IPS-18a (cell line): ENCODE measurements around the gene ARHGAP10.

Source experiments
- H3K27ac ChIP-seq: one replicate; pipeline ENCODE4 v1.5.1; 2013; ENCODE audit warnings: low read length
- H3K27me3 ChIP-seq: one replicate; pipeline ENCODE4 v1.6.1; 2013; ENCODE audit warnings: mild to moderate bottlenecking, low read length; ENCODE audit not compliant: control insufficient read depth, insufficient read depth
- H3K36me3 ChIP-seq: one replicate; pipeline ENCODE4 v1.6.1; 2013; ENCODE audit warnings: low read depth, low read length; ENCODE audit not compliant: control insufficient read depth
- H3K4me1 ChIP-seq: one replicate; pipeline ENCODE4 v1.6.1; 2013; ENCODE audit warnings: low read depth, low read length; ENCODE audit not compliant: control insufficient read depth
- H3K4me3 ChIP-seq: one replicate; pipeline ENCODE4 v1.5.1; 2013; ENCODE audit warnings: low read length
- H3K9ac ChIP-seq: one replicate; pipeline ENCODE4 v1.6.1; 2013; ENCODE audit warnings: mild to moderate bottlenecking, low read length, moderate library complexity
- H3K9me3 ChIP-seq: one replicate; pipeline ENCODE4 v1.6.1; 2013; ENCODE audit warnings: low read depth, low read length; ENCODE audit not compliant: control insufficient read depth

The ARHGAP10 gene

DNA sequence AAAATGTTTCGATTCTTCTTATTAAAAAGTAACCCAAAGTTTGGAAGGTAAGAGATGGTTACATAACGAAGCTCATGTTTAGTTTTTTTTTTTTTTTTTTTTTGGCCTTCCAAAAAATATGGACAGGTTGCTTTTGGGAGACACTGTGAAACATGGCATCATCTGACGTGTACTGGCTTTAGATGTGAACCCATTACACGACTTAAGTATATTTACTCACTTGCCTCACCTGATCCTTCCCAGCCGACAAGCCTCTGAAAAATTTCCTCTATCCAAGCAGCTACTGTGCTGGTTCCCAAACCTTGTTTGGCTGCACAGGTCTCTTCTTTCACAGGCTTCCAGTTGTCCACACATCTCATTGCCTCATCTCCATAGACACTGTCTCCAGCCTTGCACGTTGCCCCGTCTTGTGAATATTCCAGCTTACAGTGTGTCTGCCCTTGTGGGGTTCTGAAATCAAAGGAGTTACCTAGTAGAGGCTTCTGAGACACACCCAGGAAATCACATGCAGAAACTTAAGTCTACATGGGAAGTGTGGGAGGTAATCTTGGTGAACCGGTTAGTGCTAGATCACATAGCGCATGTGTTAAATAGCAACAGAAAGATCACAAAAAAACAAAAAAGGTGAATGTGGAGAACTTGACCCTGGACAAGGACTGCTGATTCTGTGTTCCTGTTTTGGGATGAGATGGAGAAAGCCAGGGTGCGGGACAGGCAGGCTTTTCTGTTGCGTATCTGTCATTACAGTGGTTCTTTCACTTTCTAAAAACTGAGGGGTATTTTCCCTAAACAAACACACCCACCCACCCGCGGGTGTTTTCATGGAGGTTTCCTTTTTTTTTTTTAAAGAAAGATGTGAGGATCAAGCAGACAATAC is 328.6 kb downstream of the ARHGAP10 start:
- no peaks in the 10 kb centered on the region for H3K27me3 ChIP-seq

DNA sequence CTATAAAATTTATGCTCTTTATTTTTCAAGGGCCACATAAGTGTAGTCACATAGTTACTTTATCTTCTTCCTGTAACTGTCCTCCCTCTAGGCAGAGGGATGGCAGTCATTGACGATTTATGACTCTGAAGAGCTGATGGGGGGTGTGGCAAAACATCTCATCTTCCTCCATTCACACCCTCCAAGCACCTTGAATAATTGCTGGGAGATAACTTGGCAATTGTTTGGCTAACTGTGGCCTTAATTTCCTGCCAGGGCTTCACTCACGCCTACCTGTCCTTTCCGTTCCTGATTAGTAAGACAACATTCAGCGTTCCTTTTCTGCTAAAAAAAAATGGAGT is 329.2 kb downstream of the ARHGAP10 start:
- no peaks in the 10 kb centered on the region for H3K4me1 ChIP-seq

More for the DNA sequence above, 328.6 kb downstream of the ARHGAP10 start:
- Histone ChIP-seq H3K4me3 (no peak overlapping the region), H3K27ac (no peak overlapping the region), H3K9ac (no peak overlapping the region), H3K36me3 (no peaks in the 10 kb centered on the region), H3K4me1 (no peaks in the 10 kb centered on the region), H3K9me3 (no peaks in the 10 kb centered on the region)

DNA sequence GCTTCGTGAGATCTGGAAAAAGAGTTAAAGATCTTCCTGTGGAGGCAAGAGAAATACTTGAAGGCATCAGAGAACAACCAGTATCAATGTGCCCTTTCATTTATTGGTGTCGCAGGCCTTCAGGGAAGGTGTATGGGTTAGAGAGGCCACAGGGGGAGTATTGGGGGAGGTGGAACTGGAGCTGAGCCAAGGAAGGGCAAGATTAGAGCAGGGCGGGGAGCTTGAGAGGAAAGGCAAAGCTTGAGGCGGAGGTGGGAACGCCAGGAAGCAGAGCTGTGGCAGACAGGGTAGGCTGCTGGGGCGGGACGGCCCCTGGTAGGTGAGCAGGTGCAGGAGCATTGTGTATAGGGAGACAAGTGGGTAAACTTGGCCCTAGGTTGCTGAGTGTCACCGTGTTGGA is 329.9 kb downstream of the ARHGAP10 start:
- Histone ChIP-seq H3K27ac (no peak overlapping the region), H3K27me3 (no peaks in the 10 kb centered on the region), H3K36me3 (no peaks in the 10 kb centered on the region), H3K9me3 (no peaks in the 10 kb centered on the region), H3K9ac (no peak overlapping the region), H3K4me3 (no peak overlapping the region), H3K4me1 (no peaks in the 10 kb centered on the region)

More for the DNA sequence above, 329.2 kb downstream of the ARHGAP10 start:
- Histone ChIP-seq H3K36me3 (no peaks in the 10 kb centered on the region), H3K9ac (no peak overlapping the region), H3K27ac (no peak overlapping the region), H3K4me3 (no peak overlapping the region), H3K27me3 (no peaks in the 10 kb centered on the region), H3K9me3 (no peaks in the 10 kb centered on the region)

DNA sequence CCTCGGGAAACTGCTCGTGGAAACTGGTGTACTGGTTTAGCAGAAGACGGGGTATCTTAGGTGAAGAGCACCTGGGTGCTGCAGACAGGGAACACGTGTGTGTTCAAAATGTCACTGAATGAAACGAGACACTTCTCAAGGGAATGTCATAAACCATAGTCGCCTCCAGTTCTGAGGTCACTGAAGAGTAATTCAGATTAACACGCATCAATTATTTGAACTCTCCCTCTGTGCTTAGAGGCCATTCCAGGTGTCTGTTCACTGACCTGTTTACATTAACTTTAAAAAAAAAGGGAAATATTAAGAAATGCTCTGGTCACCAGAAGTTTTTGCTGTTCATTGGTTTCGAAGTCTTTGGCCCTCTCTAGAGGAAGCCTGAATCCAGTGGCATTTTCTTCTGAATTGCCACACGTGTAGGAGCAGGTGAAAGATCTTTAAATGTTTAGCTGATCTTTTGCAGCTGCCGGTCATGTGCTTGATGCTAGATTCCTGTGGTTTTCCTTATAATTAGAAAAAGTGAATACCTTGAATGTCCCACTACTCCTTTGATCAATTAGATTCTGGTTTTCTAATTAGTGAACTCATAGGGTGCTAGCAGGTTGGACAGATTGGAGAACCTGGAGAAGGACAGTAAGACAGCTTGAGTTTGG is 330.5 kb downstream of the ARHGAP10 start:
- Histone ChIP-seq H3K4me1 (no peaks in the 10 kb centered on the region), H3K27ac (no peak overlapping the region), H3K9me3 (no peaks in the 10 kb centered on the region), H3K4me3 (no peak overlapping the region), H3K36me3 (no peaks in the 10 kb centered on the region), H3K9ac (no peak overlapping the region), H3K27me3 (no peaks in the 10 kb centered on the region)

DNA sequence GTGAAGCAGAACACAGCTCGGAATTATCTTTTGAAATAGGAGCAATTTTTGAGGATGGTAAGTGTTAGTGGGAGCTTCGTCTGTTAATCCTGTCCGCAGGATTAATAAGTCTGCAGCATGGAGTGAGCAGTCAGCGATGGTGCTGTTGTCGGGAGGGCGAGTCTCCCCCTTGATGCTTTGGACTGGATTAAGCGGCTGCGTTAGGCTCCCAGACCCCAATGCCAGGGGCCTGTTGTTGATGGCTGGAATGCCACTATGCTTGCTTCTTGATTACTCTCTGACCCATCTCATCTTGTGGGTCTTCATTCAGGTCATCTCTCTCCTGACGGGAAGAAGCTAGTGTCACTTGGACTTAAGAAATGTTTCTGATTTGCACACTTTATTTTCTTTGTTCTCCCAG is 332.6 kb downstream of the ARHGAP10 start:
- no peaks in the 10 kb centered on the region for H3K27me3 ChIP-seq
- no peak overlapping the region for H3K27ac ChIP-seq
- no peaks in the 10 kb centered on the region for H3K4me1 ChIP-seq
- H3K9ac ChIP-seq = no peak overlapping the region
- H3K4me3 ChIP-seq = no peak overlapping the region
- H3K36me3 ChIP-seq = no peaks in the 10 kb centered on the region
- no peaks in the 10 kb centered on the region for H3K9me3 ChIP-seq

DNA sequence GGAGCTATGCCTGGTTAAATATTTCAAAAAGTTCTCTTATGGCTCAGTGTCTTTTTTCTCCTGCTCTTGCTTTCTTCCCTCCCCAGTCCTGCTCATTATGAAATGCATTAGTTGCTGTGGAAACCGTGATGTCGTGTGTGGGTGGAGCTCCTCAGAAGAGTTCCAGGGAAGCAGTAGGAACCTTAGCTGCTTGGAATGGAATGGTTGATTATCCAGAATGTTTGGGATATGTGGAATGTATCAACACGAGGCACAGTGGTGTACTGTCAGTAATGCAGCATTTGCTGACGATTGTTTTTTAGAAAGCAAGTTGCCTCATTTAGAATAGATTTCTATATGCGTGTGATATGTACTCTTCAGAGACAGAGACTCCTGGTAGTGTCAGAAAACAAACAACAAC is 333.2 kb downstream of the ARHGAP10 start:
- Histone ChIP-seq H3K27me3 (no peaks in the 10 kb centered on the region), H3K27ac (no peak overlapping the region), H3K4me3 (no peak overlapping the region), H3K4me1 (no peaks in the 10 kb centered on the region), H3K9ac (no peak overlapping the region), H3K36me3 (no peaks in the 10 kb centered on the region), H3K9me3 (no peaks in the 10 kb centered on the region)

DNA sequence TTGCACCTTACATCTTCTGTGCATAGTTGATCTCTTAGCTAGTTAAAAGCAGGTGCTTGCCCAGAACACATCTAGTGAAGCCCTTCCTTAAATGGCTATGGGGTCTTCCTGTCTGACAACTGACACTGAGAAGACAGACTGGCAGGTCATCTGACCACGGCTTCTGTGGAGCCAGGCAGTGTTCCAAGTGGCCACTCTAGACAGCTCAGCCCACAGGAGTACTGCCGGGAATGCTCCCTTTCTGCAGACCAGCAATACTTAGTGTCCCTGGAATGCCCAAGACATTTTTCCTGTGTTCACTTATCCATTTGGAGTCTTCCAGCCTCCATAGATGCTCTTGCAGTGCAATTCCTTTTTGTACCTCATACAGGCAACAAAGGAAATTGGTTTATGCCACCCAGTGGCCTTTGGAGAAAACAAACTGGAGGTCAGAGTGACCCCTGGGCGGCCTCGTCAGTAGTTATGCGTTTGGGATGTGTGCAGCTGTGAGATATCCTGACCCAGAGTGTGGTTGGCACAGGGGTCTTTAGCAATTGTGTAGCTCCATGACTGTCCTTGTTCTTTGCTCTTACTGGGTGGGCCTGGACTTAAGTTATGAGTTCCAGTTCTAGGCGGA is 335.5 kb downstream of the ARHGAP10 start:
- Histone ChIP-seq H3K9me3 (no peaks in the 10 kb centered on the region), H3K4me1 (no peaks in the 10 kb centered on the region), H3K36me3 (no peaks in the 10 kb centered on the region), H3K9ac (no peak overlapping the region), H3K27ac (no peak overlapping the region), H3K4me3 (no peak overlapping the region), H3K27me3 (no peaks in the 10 kb centered on the region)

DNA sequence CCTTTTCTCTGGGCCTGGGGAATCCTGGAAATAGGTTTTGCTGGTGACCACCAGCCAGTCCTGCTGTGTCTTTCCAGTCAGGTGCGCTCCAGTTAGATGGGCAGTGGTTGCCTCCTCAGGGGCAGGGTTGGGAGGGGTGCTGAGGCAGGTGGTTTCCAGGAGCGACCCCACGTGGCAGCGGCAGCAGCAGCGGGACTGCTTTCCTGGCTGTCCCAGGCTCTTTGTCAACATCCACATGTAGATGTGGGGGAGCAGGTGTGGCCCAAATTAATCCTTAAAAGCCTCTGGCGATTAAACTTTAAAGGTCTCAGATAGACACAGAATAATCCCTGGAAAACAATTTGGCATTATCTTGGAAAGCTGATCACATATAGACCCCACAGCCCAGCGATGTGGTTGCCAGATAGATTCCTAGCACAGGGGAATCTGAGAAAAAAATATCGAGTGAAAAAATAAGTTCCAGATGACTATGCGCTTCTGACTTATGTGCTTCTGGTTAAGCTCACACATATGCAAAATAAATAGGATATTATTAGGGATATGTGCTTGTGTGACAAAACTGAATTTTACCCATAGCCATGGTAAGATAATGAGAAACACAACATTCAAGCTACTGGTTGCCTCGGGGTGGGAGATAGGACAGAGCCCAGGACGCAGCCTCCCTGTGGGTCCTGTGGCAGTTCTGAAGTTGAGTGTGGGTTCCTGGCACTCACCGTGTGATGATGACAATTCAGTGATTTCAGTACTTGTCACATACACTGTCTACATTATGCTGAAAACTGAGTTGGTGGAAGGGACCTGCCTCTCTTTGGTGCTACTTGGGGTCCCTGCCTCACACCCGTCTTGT is 336.4 kb downstream of the ARHGAP10 start:
- Histone ChIP-seq H3K27me3 (no peaks in the 10 kb centered on the region), H3K9me3 (no peaks in the 10 kb centered on the region), H3K4me3 (no peak overlapping the region), H3K36me3 (no peaks in the 10 kb centered on the region), H3K4me1 (no peaks in the 10 kb centered on the region), H3K27ac (no peak overlapping the region), H3K9ac (no peak overlapping the region)

DNA sequence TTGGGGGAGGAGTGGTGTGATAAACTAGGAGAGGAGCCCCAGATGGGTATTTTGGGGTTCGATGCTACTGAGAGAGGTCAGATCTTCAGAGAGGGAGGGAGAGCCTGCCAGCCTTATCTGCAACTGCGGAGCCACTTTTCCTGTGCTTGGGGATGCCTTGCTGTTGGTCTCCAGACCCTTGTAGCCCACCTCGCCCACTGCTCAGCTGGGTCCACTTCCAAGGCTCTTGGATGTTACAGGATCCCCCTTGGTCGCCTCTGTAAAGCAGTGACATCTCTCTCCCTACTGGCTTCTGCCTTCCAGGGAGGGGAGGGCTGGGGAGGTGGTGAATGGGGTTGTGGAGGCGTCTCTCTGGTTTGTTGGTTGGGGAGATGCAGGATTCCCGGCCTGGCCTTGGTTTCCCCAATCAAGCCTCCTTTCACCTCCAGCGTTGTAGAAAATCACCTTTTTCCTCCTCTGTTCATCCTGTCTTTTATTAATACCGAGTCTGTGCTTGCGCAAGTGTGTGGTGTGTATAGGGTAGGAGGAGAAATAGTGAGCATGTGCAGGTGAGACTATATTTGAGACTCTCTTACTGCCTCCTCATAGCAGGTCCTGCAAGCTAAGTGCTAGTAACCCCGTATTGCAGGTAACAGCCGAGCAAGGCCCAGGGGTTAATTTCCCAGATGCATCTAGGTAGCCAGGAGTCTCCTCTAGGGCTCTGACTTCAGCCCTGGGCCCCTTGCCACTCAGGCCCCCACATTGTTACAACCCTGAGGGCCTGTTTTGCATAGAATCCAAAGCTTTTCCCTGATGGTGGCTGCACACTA is 337.4 kb downstream of the ARHGAP10 start:
- Histone ChIP-seq H3K27ac (no peak overlapping the region), H3K4me3 (no peak overlapping the region), H3K27me3 (no peaks in the 10 kb centered on the region)

DNA sequence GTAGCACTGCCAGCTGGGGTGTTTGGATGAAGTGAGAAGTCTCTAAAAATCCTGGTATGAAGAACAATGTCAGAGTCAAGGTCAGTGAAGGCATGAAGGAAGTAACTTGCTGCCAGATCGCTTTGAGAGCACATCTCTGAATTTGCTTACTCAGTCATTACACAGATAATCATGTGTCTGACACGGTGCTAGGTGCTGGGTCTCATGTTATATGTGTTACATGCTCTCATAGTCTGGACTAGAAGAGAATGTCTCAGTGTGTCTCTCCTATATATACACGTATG is 337.9 kb downstream of the ARHGAP10 start:
- Histone ChIP-seq H3K27me3 (no peaks in the 10 kb centered on the region), H3K36me3 (no peaks in the 10 kb centered on the region), H3K9me3 (peaks cover 5% of the 10 kb centered on the region), H3K4me3 (no peak overlapping the region), H3K9ac (no peak overlapping the region), H3K27ac (no peak overlapping the region), H3K4me1 (no peaks in the 10 kb centered on the region)

More for the DNA sequence above, 337.4 kb downstream of the ARHGAP10 start:
- Histone ChIP-seq H3K36me3 (no peaks in the 10 kb centered on the region), H3K9me3 (peaks cover 3% of the 10 kb centered on the region), H3K9ac (no peak overlapping the region), H3K4me1 (no peaks in the 10 kb centered on the region)

DNA sequence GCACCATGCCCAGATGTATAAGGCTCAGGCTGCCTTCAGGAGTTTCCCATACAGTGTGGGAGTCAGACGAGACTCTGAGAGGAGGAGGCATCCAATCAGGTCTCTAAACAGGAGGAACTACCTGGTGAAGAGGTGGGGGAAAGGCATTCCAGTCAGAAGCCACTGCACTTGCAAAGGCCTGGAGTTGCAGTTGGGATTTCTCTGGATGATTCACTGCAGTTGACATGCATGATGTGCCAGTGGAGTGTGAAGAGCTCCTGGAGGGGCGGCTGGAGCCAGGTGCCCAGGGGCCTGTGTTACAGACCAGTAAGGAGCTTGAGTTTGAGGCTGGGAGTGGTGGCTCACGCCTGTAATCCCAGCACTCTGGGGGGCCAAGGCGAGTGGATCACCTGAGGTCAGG is 339.1 kb downstream of the ARHGAP10 start:
- Histone ChIP-seq H3K4me1 (no peaks in the 10 kb centered on the region), H3K9me3 (peaks cover 5% of the 10 kb centered on the region), H3K27ac (no peak overlapping the region), H3K4me3 (no peak overlapping the region), H3K9ac (no peak overlapping the region), H3K36me3 (no peaks in the 10 kb centered on the region), H3K27me3 (no peaks in the 10 kb centered on the region)
